RPMI8226 (cell line): ENCODE measurements around the gene MDFIC2.
"Not testable (repeated sequence)": the region's sequence is repeated elsewhere in the genome, so short reads cannot be mapped to it uniquely, and the experiment has no call there.

Experiments used
- DNase-seq: peaks from one replicate; pipeline ENCODE4 v3.0.0-alpha.2; 2015

The MDFIC2 gene

DNA sequence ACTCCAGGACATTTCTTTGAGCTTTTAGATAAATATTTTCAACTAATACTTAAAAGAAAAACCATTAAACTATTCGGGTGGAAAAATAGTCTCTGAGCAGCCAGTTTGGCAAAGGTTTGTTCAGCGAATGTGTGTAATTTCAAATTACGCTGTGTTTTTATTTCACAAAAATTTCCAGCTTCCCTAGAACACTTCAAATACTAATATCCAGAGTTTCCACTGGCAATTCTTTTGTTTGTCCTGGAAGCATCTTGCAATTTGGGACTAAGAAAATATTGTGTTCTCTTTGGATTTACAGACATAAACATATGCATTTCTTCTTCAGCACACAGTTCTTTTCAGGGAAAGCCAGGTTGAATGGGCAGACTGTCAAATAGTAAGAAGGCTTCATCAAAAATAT, 61.9 kb downstream of the MDFIC2 start:
- no peak for DNase-seq

- no peak for DNase-seq
Measured at GRCh38 chr3:70249509-70250160, 62.8 kb downstream of the MDFIC2 start.

GRCh38 chr3:70248856-70249255, 63.6 kb downstream of the MDFIC2 start:
- no peak for DNase-seq

GRCh38 chr3:70247955-70248354, 64.5 kb downstream of the MDFIC2 start:
- DNase-seq = no peak

DNA sequence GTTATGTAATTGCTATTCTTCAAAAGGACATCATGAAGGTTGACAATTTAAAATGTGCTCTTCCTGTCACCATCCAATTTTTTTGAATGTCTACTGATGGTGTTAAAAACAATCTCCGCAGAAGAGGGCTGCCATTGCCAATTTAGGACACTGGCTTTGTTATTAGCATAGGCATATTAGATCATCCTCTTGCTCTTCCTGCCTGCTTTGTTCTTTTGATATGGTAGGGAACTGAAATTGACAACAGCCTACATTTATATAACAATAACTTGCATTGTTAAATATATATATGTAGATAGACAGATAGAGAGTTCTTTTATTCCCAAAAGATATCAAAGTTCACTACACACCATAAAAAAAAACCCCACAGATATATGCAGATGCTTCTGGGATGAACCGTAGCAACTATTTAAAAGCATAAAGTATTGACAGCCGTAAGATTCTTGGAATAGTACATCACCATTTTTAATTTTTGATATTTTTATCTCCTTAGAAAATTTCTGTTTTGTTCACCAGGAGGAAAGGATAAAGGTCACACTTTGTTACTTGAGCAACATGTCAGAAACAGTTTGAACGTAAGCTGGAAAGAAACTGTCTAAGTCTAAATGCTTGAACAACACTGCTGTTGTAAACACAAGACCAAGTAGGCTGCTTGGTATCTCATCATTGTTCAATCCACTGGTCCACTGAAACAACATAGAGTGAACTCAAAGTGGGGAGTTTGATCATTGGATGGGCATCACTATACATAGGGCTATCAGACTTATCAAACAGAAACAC, 66.5 kb downstream of the MDFIC2 start:
- DNase-seq = no peak

- no peak for DNase-seq
Measured at GRCh38 chr3:70244422-70244821, 68.0 kb downstream of the MDFIC2 start.

DNA sequence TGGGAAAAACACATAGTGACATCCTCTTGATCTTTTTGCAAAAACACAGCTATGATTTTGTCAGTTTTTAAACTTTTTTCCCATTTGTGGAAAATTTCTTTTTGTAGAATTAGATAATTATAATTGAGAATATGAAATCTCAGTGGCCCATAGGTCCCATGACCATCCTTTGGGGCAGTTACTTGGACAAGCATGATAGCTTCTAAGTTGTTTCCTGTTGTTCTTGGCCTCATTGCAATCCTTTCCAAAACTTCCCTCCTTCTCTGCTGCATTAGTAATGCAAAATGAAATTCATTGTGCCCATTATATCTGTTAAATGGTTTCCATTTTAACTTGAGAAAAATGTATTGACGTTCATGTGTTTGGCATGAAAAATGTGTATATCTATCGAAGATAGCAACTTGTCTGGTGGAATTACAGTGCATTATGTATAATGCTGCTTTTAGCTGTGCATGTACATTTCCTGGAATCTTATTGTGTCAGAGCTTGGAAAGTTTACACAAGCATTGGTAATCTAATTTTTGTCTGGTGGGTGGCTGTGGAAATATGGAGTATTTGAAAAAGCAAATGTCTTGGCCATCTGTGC, 70.0 kb downstream of the MDFIC2 start:
- no peak for DNase-seq

DNA sequence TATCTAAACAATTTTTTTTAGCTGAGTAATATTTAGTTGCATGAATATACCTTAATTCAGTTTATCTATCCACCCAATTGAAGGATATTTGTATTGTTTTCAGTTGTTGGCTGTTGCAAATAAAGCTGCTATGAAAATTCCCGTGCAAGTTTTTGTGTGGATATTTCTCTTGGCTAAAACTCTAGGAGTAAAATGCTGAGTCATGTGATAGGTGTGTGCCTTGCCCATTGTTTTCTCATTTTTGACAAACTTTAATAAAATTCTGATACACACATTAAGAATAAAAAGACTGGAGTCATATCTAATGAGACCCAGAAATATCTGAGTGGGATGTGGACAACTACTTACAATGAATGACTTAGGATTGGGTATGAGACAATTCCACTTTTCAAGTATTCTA, 78.6 kb downstream of the MDFIC2 start:
- DNase-seq = no peak

- DNase-seq = no peak
Measured at GRCh38 chr3:70233112-70233511, 79.3 kb downstream of the MDFIC2 start.

GRCh38 chr3:70231266-70231701, 81.2 kb downstream of the MDFIC2 start:
- DNase-seq = no peak

DNA sequence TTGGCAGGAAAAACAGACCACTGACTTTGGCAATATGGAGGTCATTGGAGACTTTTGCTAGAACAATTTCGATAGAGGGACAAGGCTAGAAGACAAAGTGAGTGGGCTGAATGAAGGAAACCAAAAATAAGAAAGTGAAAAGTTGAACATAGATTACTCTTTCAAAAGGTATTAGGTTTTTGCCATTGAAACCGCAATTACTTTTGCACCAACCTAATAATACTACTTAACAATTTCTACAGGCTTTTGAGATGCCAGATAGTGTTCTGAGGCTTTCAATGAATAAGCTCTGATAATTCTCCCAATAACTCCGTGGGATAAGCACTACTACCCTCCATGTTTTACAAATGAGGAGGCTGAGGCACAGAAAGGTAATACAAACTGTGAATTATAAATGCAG, 85.0 kb downstream of the MDFIC2 start:
- no peak for DNase-seq

DNA sequence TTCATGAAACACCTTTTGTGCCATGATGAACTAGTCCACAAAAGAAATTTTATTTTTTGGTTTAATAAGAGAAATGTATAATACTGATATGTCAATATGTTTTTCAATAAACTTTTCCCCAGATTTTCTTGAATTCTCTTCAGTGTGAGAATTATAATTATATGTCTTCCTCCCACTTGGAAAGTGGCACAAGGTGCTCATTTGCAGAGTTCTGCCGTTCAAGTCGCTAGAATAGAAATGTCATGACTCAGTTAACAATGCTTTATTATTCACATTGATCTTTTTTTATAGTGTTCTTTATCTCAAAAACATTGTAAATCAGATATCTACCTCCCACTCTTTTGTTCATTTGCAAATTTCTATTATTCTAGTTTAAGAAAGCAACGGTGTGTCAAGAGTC, 87.3 kb downstream of the MDFIC2 start:
- no peak for DNase-seq

GRCh38 chr3:70224337-70224736, 88.1 kb downstream of the MDFIC2 start:
- DNase-seq = no peak

GRCh38 chr3:70218471-70218870, 94.0 kb downstream of the MDFIC2 start:
- DNase-seq = no peak

GRCh38 chr3:70211274-70211673, 101.2 kb downstream of the MDFIC2 start:
- DNase-seq = not testable (repeated sequence)

- no peak for DNase-seq
Measured at GRCh38 chr3:70201975-70202374, 110.5 kb downstream of the MDFIC2 start.

- DNase-seq = no peak
Measured at GRCh38 chr3:70189884-70190473, 122.5 kb downstream of the MDFIC2 start.

DNA sequence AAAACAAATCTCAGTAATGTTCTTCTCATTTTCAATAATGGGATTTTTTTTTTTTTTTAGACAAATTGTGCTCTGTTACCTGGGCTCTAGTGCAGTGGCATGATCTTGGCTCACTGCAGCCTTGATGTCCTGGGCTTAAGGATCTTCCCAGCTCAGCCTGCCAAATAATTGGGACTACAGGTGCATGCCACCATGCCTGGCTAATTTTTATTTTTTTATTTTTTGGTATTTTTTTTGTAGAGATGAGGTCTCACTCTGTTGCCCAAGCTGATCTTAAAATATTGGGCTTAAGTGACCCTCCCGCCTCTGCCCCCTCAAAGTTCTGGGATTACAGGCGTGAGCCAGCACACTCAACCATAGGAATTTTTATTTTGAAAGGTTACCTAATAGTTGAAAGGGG, 126.2 kb downstream of the MDFIC2 start:
- no peak for DNase-seq

DNA sequence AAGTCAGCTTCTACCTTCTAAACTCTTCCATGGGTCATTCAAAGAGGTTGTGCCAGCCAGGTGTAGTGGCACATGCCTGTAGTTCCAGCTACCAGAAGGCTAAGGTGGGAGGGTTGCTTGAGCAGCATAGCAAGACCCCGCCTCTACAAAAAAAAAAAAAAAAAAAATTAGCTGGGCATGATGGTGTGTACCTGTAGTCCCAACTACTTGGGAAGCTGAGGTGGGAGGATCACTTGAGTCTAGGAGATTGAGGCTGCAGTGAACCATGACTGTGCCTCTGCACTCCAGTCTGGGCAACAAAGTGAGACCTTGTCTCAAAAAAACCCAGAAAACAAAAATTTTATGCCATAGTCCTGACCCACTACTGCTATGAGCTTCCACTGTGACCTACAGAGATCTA, 126.8 kb downstream of the MDFIC2 start:
- DNase-seq = no peak

DNA sequence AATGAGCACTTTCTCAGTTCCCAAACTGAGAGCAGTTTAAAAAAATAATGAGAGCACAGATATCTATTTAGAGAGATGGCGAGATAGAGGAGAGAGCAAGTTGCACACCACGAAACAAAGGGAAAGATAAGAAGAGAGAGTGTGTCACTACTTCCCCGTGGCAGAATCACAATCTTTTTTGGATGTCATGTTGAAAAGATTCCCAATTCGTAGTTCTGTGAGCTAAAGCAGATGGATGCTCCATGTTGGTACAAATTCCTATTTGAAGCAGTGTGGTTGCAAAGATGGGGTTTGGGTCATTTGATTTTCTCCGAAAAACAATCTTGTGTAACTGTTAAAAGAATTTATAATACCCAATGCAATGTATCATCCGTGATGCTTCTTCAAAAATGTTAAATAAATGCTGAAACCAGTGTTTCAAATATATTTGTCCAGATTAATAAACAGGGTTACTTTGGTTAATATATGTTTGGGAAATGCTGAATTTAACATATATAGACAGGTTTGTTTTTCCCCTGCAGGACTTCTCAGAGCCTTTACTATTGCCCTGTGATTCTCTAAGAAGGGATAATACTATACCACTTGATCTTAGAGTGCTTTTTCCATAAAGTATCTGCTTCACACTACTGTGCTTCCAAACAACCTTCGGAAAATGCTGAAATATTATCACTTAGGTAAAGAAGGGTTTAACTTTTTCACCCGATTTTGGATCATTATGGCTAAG, 128.5 kb downstream of the MDFIC2 start:
- no peak for DNase-seq

DNA sequence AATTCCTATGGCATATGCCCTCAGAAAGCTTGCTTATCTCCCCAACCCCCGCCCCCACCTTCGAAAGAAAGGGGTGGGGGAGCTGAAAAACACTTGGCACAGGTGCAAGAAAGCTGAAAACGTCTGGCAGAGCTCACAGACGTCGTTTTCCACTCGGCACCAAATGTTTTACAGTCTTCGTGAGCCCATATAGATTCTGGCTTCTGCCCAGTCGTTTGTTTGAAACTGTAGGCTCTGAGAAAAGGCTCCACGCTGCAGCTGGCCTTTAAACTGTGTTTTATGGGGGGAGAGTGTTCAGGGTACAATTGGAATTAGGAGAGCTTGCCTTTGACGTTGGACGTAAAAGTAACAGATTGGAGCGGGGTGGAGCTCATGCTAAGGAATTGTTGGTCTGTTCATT, 130.3 kb downstream of the MDFIC2 start:
- DNase-seq = no peak

DNA sequence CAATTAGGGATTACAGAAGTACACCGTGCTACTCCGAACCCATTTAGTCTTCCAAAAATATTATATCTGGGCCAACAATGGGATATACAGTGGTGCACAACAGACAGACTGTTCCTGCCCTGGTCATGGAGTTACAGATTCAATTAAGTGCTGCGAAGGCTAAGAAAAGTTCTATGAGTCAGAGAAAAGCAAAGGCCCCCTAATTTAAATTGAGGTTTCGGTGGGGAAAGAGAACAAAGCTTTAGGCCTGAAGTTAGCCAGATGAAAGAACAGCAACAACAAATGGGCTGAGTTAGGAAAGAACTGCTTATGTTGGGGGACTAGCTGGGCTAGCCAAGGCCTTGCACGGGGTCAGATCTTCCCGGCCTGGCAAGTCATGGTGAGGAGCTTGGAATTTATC, 131.8 kb downstream of the MDFIC2 start:
- DNase-seq = no peak

DNA sequence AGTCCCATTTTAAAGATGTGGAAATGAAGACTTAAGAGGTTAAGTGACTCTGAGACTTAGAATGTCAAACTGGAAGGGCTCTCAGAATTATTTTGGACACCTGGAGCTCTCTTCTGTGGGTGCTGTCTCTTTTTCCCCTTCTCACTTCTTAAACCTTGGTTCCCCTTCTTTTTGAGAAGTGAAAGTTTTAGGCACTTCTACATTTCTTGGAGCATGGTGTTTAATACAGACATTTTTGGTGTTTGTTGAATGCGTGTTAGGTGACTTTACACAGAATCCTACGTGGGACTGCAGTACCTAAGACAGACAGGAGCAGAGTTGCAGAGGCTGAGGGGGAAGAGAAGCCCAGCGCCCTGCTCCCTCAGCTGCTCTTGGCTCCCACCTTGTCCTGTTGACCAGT, 133.3 kb downstream of the MDFIC2 start:
- no peak for DNase-seq
